Adipose tissue (tissue), 3 donors: ENCODE measurements around the gene AFF1. TPM values are rescaled to one million over a fixed set of nuclear protein-coding genes. Genes with fewer than 3 reads are reported as not detected.
"Not testable (repeated sequence)": the region's sequence is repeated elsewhere in the genome, so short reads cannot be mapped to it uniquely, and the experiment has no call there.

Experiments
- H3K27ac ChIP-seq: one replicate; pipeline ENCODE4 v1.5.1; 2013; ENCODE audit warnings: low read depth, low read length
- WGBS, 3 donors: extraction: QIAGEN DNeasy Blood & Tissue Kit; methylation state at CpG; one replicate each; pipeline ENCODE4 v1.1.7; 2013; 5-methylcytosine and 5-hydroxymethylcytosine counted together
- polyA plus RNA-seq, 3 donors: library from polyadenylated mRNA; stranded (reverse); fragments of 200-250 nt; gene quantifications; one replicate each; pipeline ENCODE4 v1.2.3, GENCODE V29; 2013
- donor health status: healthy with polysubstance abuse.
- donor health status: Bipolar disorder and iron deficiency.
- donor health status: healthy.

AFF1 gene
- polyA plus RNA-seq, 3 donors, result 10.0 to 19.8 (median 17.8) TPM

- no peak overlapping the region for H3K27ac ChIP-seq
- 11 to 28% (median 26%) methylated on average over 1 of the region's 1 CpG for whole genome bisulfite sequencing, 3 donors
Observed at GRCh38 chr4:86999136-86999643, 64.4 kb downstream of the AFF1 start.

GRCh38 chr4:87002682-87003043 is 67.9 kb downstream of the AFF1 start:
- 81 to 94% (median 90%) methylated on average over 6 of the region's 6 CpGs for WGBS, 3 donors
- H3K27ac ChIP-seq, result no peak overlapping the region

GRCh38 chr4:87003266-87003665 is 68.5 kb downstream of the AFF1 start:
- H3K27ac ChIP-seq, result no peak overlapping the region
- WGBS, 3 donors, result 52 to 99% (median 97%) methylated on average over 2 of the region's 2 CpGs

DNA sequence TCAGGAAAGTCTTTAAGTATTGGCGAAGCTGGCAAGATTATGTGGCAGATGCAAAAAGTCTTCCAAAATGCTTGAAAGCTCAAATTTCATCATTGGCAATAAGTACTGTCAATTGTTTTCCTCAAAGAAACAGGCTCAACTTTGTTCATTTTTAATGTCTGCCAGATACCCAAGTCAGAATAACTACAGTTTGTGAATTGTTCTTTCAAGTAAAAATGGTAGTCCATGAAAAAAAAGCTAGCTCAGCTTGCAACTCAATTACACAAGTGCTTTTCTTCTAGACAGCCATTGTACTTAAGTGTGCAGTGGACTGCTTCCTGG is 70.5 kb downstream of the AFF1 start:
- WGBS, 3 donors, result 85 to 95% (median 88%) methylated on average over 1 of the region's 1 CpG
- H3K27ac ChIP-seq, result no peak overlapping the region

- 8 to 14% (median 11%) methylated on average over 16 of the region's 16 CpGs for WGBS, 3 donors
- H3K27ac ChIP-seq, result no peak overlapping the region
Observed at GRCh38 chr4:87005690-87006425, 71.0 kb downstream of the AFF1 start.

DNA sequence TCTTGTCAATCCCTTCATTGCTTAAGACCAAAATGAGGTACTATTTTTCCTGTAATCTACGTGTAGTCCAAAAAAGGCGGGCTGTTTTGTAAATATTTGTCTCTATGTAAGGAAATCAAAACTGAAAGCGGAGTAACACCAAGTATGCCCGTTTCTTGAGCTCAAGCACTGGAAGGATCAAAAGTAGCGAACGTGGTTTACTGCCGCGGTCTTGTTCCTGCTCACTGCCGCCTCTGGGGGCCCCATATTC is 71.5 kb downstream of the AFF1 start:
- 0 to 1% (median 0%) methylated on average over 9 of the region's 9 CpGs for WGBS, 3 donors
- H3K27ac ChIP-seq, result no peak overlapping the region

- whole genome bisulfite sequencing, 3 donors, result 0 to 1% (median 0%) methylated on average over 81 to 82 of the region's 82 CpGs
- H3K27ac ChIP-seq, result peak overlapping the region; percentile 81
Observed at GRCh38 chr4:87006676-87007527, 72.1 kb downstream of the AFF1 start.

DNA sequence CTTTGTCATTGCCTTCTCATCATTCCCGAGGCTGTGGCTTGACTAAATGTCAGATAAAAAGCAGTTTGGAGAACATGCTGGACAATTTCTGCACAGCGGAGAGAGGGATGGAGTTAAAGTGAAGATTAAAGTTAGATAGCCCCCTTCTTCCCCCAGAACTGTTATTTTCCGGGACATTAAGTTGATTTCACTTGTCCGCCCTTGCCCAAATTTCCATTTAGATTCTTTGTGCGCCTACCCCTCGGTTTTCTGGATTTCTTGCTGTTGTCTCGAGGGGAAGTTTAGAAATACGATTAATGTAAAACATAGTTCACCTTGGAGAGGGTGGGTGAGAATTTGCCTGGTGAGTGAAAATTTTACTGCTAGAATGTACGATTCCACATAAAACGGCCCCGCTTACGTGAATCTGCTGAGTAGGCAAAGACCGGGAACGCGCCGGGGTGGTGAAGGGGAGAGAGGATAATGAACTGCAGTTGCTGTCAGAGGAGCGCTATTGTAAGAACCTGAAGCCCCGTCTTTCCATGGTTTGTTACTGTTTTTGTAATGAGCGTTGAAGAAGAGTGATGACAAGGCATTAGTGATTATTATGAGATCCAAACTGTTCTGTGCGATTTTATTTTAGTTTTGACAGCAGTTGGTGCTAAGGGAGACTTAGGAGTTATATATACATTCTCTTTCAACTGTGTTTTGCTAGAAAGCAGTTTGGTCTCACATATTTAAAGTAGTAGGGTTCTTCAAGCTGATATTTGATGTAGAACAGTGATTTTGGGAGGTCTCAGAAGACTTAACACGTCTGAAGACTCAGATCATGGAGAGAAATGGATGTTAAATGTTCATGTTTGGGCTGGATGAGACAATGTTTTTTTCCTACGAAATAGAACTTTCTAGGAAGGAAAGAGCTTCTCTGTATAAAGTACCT is 73.0 kb downstream of the AFF1 start:
- peak overlapping the region; percentile 81 for H3K27ac ChIP-seq
- 1% methylated on average over 22 of the region's 22 CpGs for WGBS, 3 donors

- 18 to 40% (median 20%) methylated on average over 2 of the region's 2 CpGs for WGBS, 3 donors
- no peak overlapping the region for H3K27ac ChIP-seq
Observed at GRCh38 chr4:87009095-87009648, 74.4 kb downstream of the AFF1 start.

DNA sequence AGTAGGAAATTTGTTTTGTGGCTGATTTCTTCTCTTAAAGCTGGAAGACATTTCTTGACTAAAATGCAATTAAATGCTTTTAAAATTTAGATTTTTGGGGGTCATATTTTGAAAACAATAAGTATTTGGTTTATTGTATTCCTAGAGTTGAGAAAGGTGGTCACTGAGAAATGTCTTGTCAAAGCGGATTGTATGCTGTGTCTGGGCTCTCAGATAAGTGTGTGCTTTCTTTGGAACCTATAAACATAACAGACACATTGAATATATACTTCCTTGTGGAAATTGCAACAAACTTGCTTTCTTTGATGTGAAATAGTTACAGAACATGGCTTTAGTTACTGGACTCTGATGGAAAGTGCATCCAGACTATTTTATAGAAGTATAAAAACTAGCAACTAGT is 75.4 kb downstream of the AFF1 start:
- no peak overlapping the region for H3K27ac ChIP-seq
- 40 to 58% (median 56%) methylated on average over 1 of the region's 1 CpG for WGBS, 3 donors

DNA sequence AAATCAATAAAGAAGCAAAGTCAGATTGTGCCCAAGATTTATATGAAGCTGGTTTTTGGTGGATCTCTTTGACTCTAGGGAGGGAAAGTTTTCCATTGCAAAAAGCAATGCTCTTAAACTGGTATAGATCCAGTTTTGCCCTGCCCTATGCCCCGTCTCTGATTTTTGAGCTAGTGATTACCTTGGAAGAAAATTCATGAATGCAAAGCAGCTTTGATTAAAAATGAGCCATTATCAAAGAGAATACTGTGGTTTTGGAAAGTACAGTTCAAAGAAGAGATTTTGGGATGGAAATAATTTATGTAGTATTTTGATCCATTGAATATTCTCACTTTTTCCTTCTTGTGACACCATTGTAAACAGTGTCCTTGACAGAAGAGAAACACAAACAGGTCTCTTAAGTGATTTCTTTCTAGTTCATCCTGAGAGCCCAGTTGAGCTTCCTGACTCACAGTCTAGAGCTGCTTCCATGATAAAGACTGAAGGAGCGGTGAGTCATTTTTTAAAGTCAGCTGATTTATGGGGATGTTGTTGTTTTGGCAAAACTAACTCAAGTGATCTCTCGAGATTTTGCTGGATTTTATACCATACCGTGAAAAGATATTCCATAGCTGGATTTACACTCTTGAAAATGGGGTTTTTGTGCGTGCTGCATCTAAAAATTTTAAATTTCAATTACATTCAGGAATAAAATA is 76.7 kb downstream of the AFF1 start:
- WGBS, 3 donors, result 29 to 41% (median 34%) methylated on average over 5 of the region's 5 CpGs
- no peak overlapping the region for H3K27ac ChIP-seq

GRCh38 chr4:87012265-87012953 is 77.6 kb downstream of the AFF1 start:
- H3K27ac ChIP-seq, result no peak overlapping the region

GRCh38 chr4:87012954-87013308 is 78.1 kb downstream of the AFF1 start:
- 33 to 98% (median 93%) methylated on average over 8 to 9 of the region's 9 CpGs for WGBS, 3 donors
- not testable (repeated sequence) for H3K27ac ChIP-seq

More at GRCh38 chr4:87012265-87012953, 77.6 kb downstream of the AFF1 start:
- 19 to 54% (median 51%) methylated on average over 4 of the region's 4 CpGs for WGBS, 3 donors

DNA sequence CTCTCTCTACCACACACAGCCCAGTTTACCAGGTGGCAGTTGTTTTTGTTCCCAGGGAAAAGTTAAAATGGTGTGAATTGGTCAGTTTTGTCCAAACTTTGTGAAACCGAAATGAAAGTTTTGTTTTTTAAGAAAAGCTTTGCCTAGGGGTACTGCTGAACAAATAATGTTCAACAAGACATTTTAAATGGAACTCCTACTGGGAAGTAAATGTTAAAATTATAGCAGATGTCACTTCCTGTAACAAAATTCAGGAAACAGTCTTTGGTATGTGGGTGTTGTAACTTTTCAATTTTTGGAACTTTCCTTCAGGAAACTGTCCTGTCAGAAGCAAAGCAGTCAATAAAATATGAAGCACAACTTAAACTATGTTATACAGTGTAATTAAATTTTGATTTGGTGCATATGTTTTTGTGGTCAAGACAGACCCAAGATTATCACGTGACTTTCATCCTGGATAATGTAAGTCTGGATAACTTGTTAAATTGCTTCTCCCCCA is 79.5 kb downstream of the AFF1 start:
- 12 to 25% (median 17%) methylated on average over 2 of the region's 2 CpGs for WGBS, 3 donors
- no peak overlapping the region for H3K27ac ChIP-seq

- H3K27ac ChIP-seq, result no peak overlapping the region
- WGBS, 3 donors, result 20 to 56% (median 44%) methylated on average over 1 of the region's 1 CpG
Observed at GRCh38 chr4:87015416-87015815, 80.6 kb downstream of the AFF1 start.

DNA sequence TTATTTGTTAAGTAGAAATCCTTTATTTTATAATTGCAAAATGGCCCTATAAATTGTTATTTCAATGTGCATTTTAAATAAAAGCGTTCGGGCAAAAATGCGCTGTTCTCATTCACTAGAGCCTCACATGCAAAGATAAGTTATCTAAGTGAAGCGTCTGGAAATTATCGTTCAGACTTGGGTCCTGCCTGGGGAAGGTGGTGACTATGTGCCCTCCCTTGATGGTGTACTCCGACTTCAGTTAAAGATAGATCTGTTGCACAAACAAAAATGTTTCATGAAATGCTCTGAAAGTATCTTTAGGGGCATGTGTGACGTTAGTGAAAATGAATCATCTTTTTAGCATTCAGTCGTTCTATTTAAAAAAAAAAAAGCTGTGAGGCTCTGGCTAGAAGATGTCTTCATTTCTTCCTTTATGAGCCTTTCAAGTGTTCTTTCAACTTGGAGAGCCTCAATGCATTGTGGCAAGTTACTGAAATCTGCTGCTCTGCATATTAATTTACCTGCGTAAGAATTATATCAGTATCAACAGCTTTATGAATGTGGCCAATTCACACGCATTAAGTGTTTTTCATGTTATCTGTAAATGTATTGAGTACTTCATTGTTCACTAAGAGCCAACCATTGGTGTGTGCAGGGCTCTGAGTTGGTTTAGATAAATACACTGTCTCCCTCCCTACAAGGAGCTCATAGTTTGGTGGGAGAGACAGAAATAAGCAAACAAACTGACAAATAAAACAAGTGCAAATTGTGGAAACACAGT is 83.0 kb downstream of the AFF1 start:
- 50 to 72% (median 71%) methylated on average over 10 of the region's 10 CpGs for WGBS, 3 donors
- peak overlapping the region; percentile 9 for H3K27ac ChIP-seq

GRCh38 chr4:87018753-87019152 is 83.9 kb downstream of the AFF1 start:
- no peak overlapping the region for H3K27ac ChIP-seq
- WGBS, 3 donors, result 47 to 65% (median 58%) methylated on average over 1 of the region's 1 CpG
